GM12801 (cell line): ENCODE results near the gene OSBPL3.

Experiments
- CTCF ChIP-seq: IDR thresholded peaks from one replicate; pipeline ENCODE4 v1.5.1; 2011; ENCODE audit warnings: control low read depth; ENCODE audit not compliant: insufficient read length; ENCODE audit errors: extremely low read depth

OSBPL3 gene

DNA sequence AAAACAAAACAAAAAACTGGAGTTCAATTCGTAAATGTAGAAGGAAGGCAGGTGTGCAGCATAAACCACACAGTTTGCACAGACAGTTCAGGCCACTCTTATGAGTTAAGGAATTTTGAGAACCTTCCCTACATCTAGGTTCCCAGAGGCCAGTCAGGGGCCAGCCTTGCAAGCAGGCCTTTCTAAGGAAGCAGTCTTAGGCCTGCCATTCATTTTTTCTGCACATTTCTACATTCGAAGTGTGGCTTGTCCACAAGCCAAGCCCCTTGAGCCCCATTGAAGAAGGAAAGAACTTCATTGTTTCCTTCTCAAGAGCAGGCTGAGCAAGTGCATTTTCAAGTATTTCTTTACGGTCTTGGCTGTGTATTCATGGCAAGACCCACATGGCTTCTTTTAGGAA is 11.4 kb upstream of the OSBPL3 start:
- no peak for TF ChIP-seq CTCF

DNA sequence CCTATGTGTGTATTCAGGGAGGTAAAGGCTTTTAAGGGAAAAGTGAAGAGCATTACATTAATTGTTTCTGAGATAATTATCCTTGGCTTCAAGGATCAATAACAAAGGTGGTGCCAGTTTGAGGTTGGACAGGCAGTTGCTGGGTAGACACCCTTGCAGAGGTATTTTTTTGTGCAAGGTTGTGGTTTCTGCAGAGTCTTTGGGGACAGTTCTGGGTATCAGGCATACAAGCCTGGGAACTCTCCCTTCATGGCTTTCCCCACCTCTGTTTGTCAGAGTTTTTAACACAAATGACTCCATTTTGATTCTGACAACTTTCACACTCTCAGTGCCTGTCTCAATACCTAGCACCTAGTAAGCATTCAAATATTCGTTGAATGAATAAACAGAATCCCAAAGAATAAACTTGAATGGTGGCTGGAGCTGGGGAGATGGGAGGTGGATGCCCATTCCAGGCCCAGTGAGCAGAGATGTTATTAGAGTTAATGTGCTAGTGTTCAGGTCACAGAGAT is 7.4 kb upstream of the OSBPL3 start:
- no peak for TF ChIP-seq CTCF

GRCh38 chr7:24982917-24983316 is 2.9 kb upstream of the OSBPL3 start:
- TF ChIP-seq CTCF = no peak

GRCh38 chr7:24981171-24981951 is 1.4 kb upstream of the OSBPL3 start:
- no peak for TF ChIP-seq CTCF

- no peak for TF ChIP-seq CTCF
Measured at GRCh38 chr7:24980534-24981170, 674 bp upstream of the OSBPL3 start.

DNA sequence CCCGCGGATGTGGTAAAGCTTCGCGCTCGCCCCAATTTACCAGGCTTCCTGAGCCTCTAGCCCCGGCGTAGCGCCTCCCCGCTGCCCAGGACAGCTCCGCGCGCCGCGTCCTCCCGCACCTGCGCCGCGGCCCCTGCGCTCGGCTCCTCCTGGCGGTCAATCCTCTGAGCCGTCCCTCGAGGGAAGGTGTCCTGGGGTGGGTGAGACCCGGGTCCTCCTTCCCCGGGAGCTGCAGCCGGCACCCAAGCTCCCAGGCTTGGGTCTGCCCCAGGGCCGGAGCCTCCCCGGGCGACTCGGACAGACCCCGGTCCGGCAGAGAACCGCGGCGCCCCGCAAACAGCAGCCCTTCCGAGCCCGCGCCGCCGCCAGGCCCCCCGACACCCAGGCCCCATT is 512 bp downstream of the OSBPL3 start:
- no peak for TF ChIP-seq CTCF

GRCh38 chr7:24978843-24979469 is 1.0 kb downstream of the OSBPL3 start:
- TF ChIP-seq CTCF = no peak
